Naive thymus-derived CD8-positive, alpha-beta T cell (primary cell): Measurements from ENCODE around the gene COL6A2. TPM values are rescaled to one million over a fixed set of nuclear protein-coding genes. Genes with fewer than 3 reads are reported as not detected.
"Not testable (repeated sequence)": the region's sequence is repeated elsewhere in the genome, so short reads cannot be mapped to it uniquely, and the experiment has no call there.

Source experiments
- ATAC-seq, 2 donors: fragments of 150-1000 bp; cut with Tn5 transposase in 1 of 2; sonication (Bioruptor Pico), chemical (Tn5 transposase) in 1 of 2; 1 replicate in 1 of 2; 2 replicates in 1 of 2; pipeline ENCODE4 v1.10.0; 2021; ENCODE audit warnings: mild to moderate bottlenecking in 2 of 2, moderate library complexity in 2 of 2
- POLR2A ChIA-PET: fragments of 350-600 bp; sonication (Branson Sonifier 250); formaldehyde crosslinking; loops from one replicate; lab custom pipeline; 2021; ENCODE audit warnings: antibody characterized with exemption; lab: Charles Lee
- DNase-seq, 10 donors: peaks; one replicate each; pipeline versions ENCODE4 v3.0.0 to v3.0.0-alpha.2; 2020 to 2022
- H3K27ac Mint-ChIP-seq, 10 donors: one replicate each; pipeline ENCODE4 v1.8.0; 2020 to 2022; ENCODE audit warnings: mild to moderate bottlenecking in 10 of 10, mixed read lengths in 10 of 10, moderate library complexity in 4 of 10, inconsistent platforms in 1 of 10
- H3K27me3 Mint-ChIP-seq, 5 donors: one replicate each; pipeline ENCODE4 v1.8.0; 2021 to 2022; ENCODE audit warnings: mixed read lengths in 5 of 5
- H3K36me3 Mint-ChIP-seq, 3 donors: one replicate each; pipeline ENCODE4 v1.8.0; 2020 to 2022; ENCODE audit warnings: mixed read lengths in 3 of 3, mild to moderate bottlenecking in 2 of 3, inconsistent platforms in 1 of 3
- H3K4me1 Mint-ChIP-seq, 4 donors: one replicate each; pipeline ENCODE4 v1.8.0; 2021 to 2022; ENCODE audit warnings: mixed read lengths in 4 of 4
- H3K4me3 Mint-ChIP-seq, 10 donors: one replicate each; pipeline ENCODE4 v1.8.0; 2020 to 2022; ENCODE audit warnings: mild to moderate bottlenecking in 10 of 10, mixed read lengths in 10 of 10, moderate library complexity in 6 of 10, inconsistent platforms in 1 of 10
- H3K9me3 Mint-ChIP-seq, 9 donors: one replicate each; pipeline ENCODE4 v1.8.0; 2020 to 2022; ENCODE audit warnings: mixed read lengths in 9 of 9, mild to moderate bottlenecking in 3 of 9, inconsistent platforms in 1 of 9, moderate library complexity in 1 of 9
- polyA plus RNA-seq, 3 donors: library from polyadenylated mRNA; unstranded; fragments of 300-500 nt; fragmentation: Illumina TruSeq; gene quantifications; one replicate each; pipeline ENCODE4 v1.2.3, GENCODE V29; 2021
- total RNA-seq, 8 experiments: library from RNA in 2 of 8; stranded (reverse) in 2 of 8; gene quantifications; one replicate each; pipeline ENCODE4 v1.2.3 and lab custom pipeline; 2021 to 2026

COL6A2 gene
- total and polyA plus RNA-seq, 5 experiments from 2014 or later: 3.8 to 98.8 (median 13.4) TPM

GRCh38 chr21:46168659-46169386 is 70.9 kb downstream of the COL6A2 start:
- peak overlapping the region in 1 of 10 donors; percentile 16 for H3K27ac Mint-ChIP-seq
- peaks cover 0 to 10% (median 9%) of the 10 kb centered on the region in 3 donors for H3K36me3 Mint-ChIP-seq
- ATAC-seq (no peak), DNase-seq (no peak)
- peaks cover 0 to 10% (median 5%) of the 10 kb centered on the region in 9 donors for H3K9me3 Mint-ChIP-seq
- H3K4me1 Mint-ChIP-seq: peaks cover 5 to 13% (median 7%) of the 10 kb centered on the region in 4 donors
- no peak overlapping the region for H3K4me3 Mint-ChIP-seq
- no peaks in the 10 kb centered on the region for H3K27me3 Mint-ChIP-seq
- POLR2A ChIA-PET: no interaction called here

GRCh38 chr21:46170436-46171193 is 72.7 kb downstream of the COL6A2 start:
- peak overlapping the region; percentile 32 to 88 (median 80) for H3K27ac Mint-ChIP-seq
- peak overlapping the region in 1 of 10 donors; percentile 6 for H3K4me3 Mint-ChIP-seq
- DNase-seq (peak in 7 of 10 donors; percentile 32 to 71 (median 41)), ATAC-seq (peak; percentile 57 to 76)
- peaks cover 5 to 13% (median 7%) of the 10 kb centered on the region in 4 donors for H3K4me1 Mint-ChIP-seq
- H3K36me3 Mint-ChIP-seq: peaks cover 10 to 14% (median 12%) of the 10 kb centered on the region in 3 donors
- H3K9me3 Mint-ChIP-seq: peaks cover 0 to 26% (median 23%) of the 10 kb centered on the region in 9 donors
- H3K27me3 Mint-ChIP-seq, POLR2A ChIA-PET: not testable (repeated sequence)

DNA sequence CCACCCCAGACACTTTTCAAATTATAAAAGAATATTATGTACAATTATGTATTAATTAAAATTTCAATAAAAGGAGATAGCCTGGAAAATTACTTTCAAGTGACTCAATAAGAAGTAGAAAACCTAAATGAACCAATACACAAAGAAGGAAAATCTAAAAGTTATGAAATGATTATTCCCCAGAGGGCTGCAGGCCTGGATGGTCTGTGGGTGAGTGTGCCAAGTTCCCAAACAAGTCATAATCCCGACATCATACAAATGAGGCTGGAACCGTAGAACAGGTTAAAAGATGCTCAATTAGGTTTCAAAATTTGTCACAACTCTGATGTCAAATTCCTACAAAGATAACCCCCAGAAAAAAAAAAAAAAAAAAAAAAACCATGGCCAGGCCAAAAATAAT is 73.7 kb downstream of the COL6A2 start:
- peaks cover 8 to 14% (median 12%) of the 10 kb centered on the region in 3 donors for H3K36me3 Mint-ChIP-seq
- no peak overlapping the region for H3K4me3 Mint-ChIP-seq
- peaks cover 0 to 6% (median 0%) of the 10 kb centered on the region in 5 donors for H3K27me3 Mint-ChIP-seq
- no peak for DNase-seq
- POLR2A ChIA-PET: no interaction called here
- H3K4me1 Mint-ChIP-seq: peaks cover 5 to 13% (median 7%) of the 10 kb centered on the region in 4 donors
- no peak for ATAC-seq
- peaks cover 0 to 33% (median 29%) of the 10 kb centered on the region in 9 donors for H3K9me3 Mint-ChIP-seq
- H3K27ac Mint-ChIP-seq: peak overlapping the region in 8 of 10 donors; percentile 32 to 83 (median 72)

- DNase-seq (no peak), ATAC-seq (no peak)
- POLR2A ChIA-PET: interaction anchor here (0.8 kb wide), 1 partner anchor 13 kb away, joined by 3 read pairs; no protein-coding TSS in a partner anchor
- peaks cover 8 to 14% (median 12%) of the 10 kb centered on the region in 3 donors for H3K36me3 Mint-ChIP-seq
- no peak overlapping the region for H3K4me3 Mint-ChIP-seq
- H3K9me3 Mint-ChIP-seq: peaks cover 0 to 37% (median 29%) of the 10 kb centered on the region in 9 donors
- H3K27me3 Mint-ChIP-seq: peaks cover 0 to 6% (median 0%) of the 10 kb centered on the region in 5 donors
- peak overlapping the region in 5 of 10 donors; percentile 18 to 59 (median 48) for H3K27ac Mint-ChIP-seq
- H3K4me1 Mint-ChIP-seq: peaks cover 5 to 13% (median 7%) of the 10 kb centered on the region in 4 donors
Measured at GRCh38 chr21:46171996-46172862, 74.3 kb downstream of the COL6A2 start.

- H3K9me3 Mint-ChIP-seq: peaks cover 0 to 37% (median 29%) of the 10 kb centered on the region in 9 donors
- peaks cover 0 to 6% (median 0%) of the 10 kb centered on the region in 5 donors for H3K27me3 Mint-ChIP-seq
- POLR2A ChIA-PET: interaction anchor here (0.8 kb wide), 1 partner anchor 12 kb away, joined by 3 read pairs; no protein-coding TSS in a partner anchor
- no peak for DNase-seq
- H3K4me3 Mint-ChIP-seq: no peak overlapping the region
- peak overlapping the region in 6 of 10 donors; percentile 21 to 79 (median 46) for H3K27ac Mint-ChIP-seq
- peaks cover 5 to 13% (median 7%) of the 10 kb centered on the region in 4 donors for H3K4me1 Mint-ChIP-seq
- ATAC-seq: no peak
- H3K36me3 Mint-ChIP-seq: peaks cover 5 to 14% (median 12%) of the 10 kb centered on the region in 3 donors
Measured at GRCh38 chr21:46172863-46173528, 75.1 kb downstream of the COL6A2 start.

GRCh38 chr21:46173573-46173972 is 75.7 kb downstream of the COL6A2 start:
- Mint-ChIP-seq H3K4me3 (no peak overlapping the region), H3K4me1 (peaks cover 5 to 13% (median 7%) of the 10 kb centered on the region in 4 donors), H3K36me3 (peaks cover 5 to 14% (median 12%) of the 10 kb centered on the region in 3 donors), H3K27me3 (peaks cover 0 to 6% (median 0%) of the 10 kb centered on the region in 5 donors), H3K27ac (peak overlapping the region in 4 of 10 donors; percentile 21 to 79 (median 54)), H3K9me3 (peaks cover 0 to 37% (median 29%) of the 10 kb centered on the region in 9 donors)
- ATAC-seq (no peak), DNase-seq (no peak)
- POLR2A ChIA-PET: no interaction called here

DNA sequence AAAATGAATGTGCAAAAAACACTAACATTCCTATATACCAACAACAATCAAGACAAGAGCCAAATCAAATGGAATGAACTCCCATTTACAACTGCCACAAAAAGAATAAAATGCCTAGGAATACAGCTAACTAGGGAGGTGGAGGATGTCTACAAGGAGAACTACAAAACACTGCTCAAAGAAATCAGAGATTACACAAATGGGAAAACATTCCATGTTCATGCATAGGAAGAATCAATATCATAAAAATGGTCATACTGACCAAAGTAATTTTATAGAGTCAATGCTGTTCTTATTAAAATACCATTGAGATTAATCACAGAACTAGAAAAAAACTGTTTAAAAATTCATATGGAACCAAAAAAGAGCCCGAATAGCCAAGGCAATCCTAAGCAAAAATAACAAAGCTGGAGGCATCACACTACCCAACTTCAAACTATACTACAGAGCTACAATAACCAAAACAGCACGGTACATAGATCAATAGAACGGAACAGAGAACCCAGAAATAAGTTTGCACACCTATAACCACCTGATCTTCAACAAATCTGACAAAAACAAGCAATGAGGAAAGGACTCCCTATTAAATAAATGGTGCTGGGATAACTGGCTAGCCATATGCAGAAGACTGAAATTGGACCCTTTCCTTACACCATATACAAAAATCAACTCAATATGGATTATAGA is 78.7 kb downstream of the COL6A2 start:
- H3K4me3 Mint-ChIP-seq, ATAC-seq, DNase-seq, H3K27ac Mint-ChIP-seq, POLR2A ChIA-PET, H3K4me1 Mint-ChIP-seq, H3K27me3 Mint-ChIP-seq: not testable (repeated sequence)
- peaks cover 8 to 14% (median 12%) of the 10 kb centered on the region in 3 donors for H3K36me3 Mint-ChIP-seq
- H3K9me3 Mint-ChIP-seq: peaks cover 0 to 37% (median 29%) of the 10 kb centered on the region in 9 donors

DNA sequence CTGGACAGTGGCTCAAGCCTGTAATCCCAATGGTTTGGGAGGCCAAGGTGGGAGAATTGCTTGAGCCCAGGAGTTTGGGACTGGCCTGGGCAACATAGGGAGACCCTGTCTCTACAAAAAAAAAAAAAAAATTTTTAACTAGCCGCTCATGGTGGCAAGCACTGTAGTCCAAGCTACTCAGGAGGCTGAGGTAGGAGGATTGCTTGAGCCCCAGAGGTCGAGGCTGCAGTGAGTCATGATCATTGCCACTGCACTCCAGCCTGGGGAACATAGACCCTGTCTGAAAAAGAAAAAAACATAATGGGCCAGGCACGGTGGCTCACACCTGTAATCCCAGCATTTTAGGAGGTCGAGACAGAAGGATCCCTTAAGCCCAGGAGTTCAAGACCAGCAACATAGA is 81.0 kb downstream of the COL6A2 start:
- Mint-ChIP-seq H3K4me3 (no peak overlapping the region), H3K9me3 (peaks cover 0 to 31% (median 20%) of the 10 kb centered on the region in 9 donors), H3K36me3 (peaks cover 6 to 14% (median 7%) of the 10 kb centered on the region in 3 donors), H3K4me1 (peaks cover 0 to 5% (median under 1%) of the 10 kb centered on the region in 4 donors), H3K27me3 (peaks cover 0 to 6% (median 0%) of the 10 kb centered on the region in 5 donors), H3K27ac (no peak overlapping the region)
- ATAC-seq (no peak), DNase-seq (no peak)
- POLR2A ChIA-PET: no interaction called here
